H9 (cell line): Measurements from ENCODE around the gene PFKP. TPM values are rescaled to one million over a fixed set of nuclear protein-coding genes. Genes with fewer than 3 reads are reported as not detected.

ENCODE experiments used
- DNase-seq: peaks from one replicate; pipeline ENCODE4 v3.0.0-alpha.2; 2017
- H2AFZ ChIP-seq: one replicate; pipeline ENCODE4 v1.6.1; 2013; ENCODE audit warnings: mild to moderate bottlenecking, low read length, control low read depth, moderate library complexity
- H2AK5ac ChIP-seq: 2 replicates; pipeline ENCODE4 v1.6.1; 2013; ENCODE audit warnings: low read length, control low read depth, mixed read lengths; ENCODE audit not compliant: insufficient read length
- H2BK120ac ChIP-seq: one replicate; pipeline ENCODE4 v1.6.1; 2013; ENCODE audit warnings: low read depth, mild to moderate bottlenecking, low read length, control low read depth, inconsistent platforms; ENCODE audit not compliant: poor library complexity, severe bottlenecking
- H2BK12ac ChIP-seq: 2 replicates; pipeline ENCODE4 v1.6.1; 2013; ENCODE audit warnings: low read length, control low read depth, mixed read lengths, low read depth; ENCODE audit not compliant: insufficient read length
- H2BK15ac ChIP-seq: 2 replicates; pipeline ENCODE4 v1.6.1; 2013; ENCODE audit warnings: low read depth, low read length, control low read depth
- H2BK20ac ChIP-seq: one replicate; pipeline ENCODE4 v1.6.1; 2013; ENCODE audit warnings: low read depth, mild to moderate bottlenecking, low read length, control low read depth, inconsistent platforms; ENCODE audit not compliant: poor library complexity, severe bottlenecking
- H2BK5ac ChIP-seq: 2 replicates; pipeline ENCODE4 v1.6.1; 2013; ENCODE audit warnings: low read length, control low read depth, mixed read lengths; ENCODE audit not compliant: insufficient read length
- H3K14ac ChIP-seq: 2 replicates; pipeline ENCODE4 v1.6.1; 2013; ENCODE audit warnings: low read length, control low read depth; ENCODE audit not compliant: insufficient read depth
- H3K18ac ChIP-seq: 2 replicates; pipeline ENCODE4 v1.6.1; 2013; ENCODE audit warnings: low read depth, mild to moderate bottlenecking, mixed read lengths, low read length, control low read depth; ENCODE audit not compliant: insufficient read length
- H3K23ac ChIP-seq: 2 replicates; pipeline ENCODE4 v1.6.1; 2013; ENCODE audit warnings: low read length, control low read depth, mixed read lengths, low read depth; ENCODE audit not compliant: insufficient read length
- H3K23me2 ChIP-seq: 2 replicates; pipeline ENCODE4 v1.6.1; 2013; ENCODE audit warnings: low read depth, mild to moderate bottlenecking, mixed read lengths, low read length, control low read depth; ENCODE audit not compliant: insufficient read length, poor library complexity, severe bottlenecking
- H3K27ac ChIP-seq: 2 replicates; pipeline ENCODE4 v1.5.1; 2013; ENCODE audit warnings: low read length, control low read depth, mixed read lengths, low read depth; ENCODE audit not compliant: insufficient read length
- H3K27me3 ChIP-seq: 2 replicates; pipeline ENCODE4 v1.6.1; 2013; ENCODE audit warnings: low read length, control low read depth, inconsistent platforms; ENCODE audit not compliant: insufficient read depth
- H3K4ac ChIP-seq: 2 replicates; pipeline ENCODE4 v1.6.1; 2013; ENCODE audit warnings: low read depth, mild to moderate bottlenecking, control low read depth, inconsistent platforms, low read length, moderate library complexity
- H3K4me1 ChIP-seq: 2 replicates; pipeline ENCODE4 v1.6.1; 2013; ENCODE audit warnings: low read length, control low read depth, inconsistent platforms; ENCODE audit not compliant: insufficient read depth
- H3K4me2 ChIP-seq: 2 replicates; pipeline ENCODE4 v1.6.1; 2013; ENCODE audit warnings: low read length, control low read depth, mixed read lengths; ENCODE audit not compliant: insufficient read length, insufficient read depth
- H3K56ac ChIP-seq: 2 replicates; pipeline ENCODE4 v1.6.1; 2013; ENCODE audit warnings: low read depth, mild to moderate bottlenecking, mixed read lengths, low read length, control low read depth; ENCODE audit not compliant: insufficient read length
- H3K79me1 ChIP-seq: 2 replicates; pipeline ENCODE4 v1.6.1; 2013; ENCODE audit warnings: low read depth, mild to moderate bottlenecking, moderate library complexity, low read length, control low read depth, inconsistent platforms; ENCODE audit not compliant: insufficient read depth, poor library complexity, severe bottlenecking
- H3K79me2 ChIP-seq: 2 replicates; pipeline ENCODE4 v1.6.1; 2013; ENCODE audit warnings: low read length, control low read depth, inconsistent platforms; ENCODE audit not compliant: insufficient read depth
- H3K9ac ChIP-seq: 2 replicates; pipeline ENCODE4 v1.6.1; 2013; ENCODE audit warnings: low read length, control low read depth, mixed read lengths; ENCODE audit not compliant: insufficient read length; ENCODE audit errors: extremely low read depth
- H3K9me3 ChIP-seq: one replicate; pipeline ENCODE4 v1.6.1; 2013; ENCODE audit warnings: low read depth, low read length, inconsistent platforms; ENCODE audit not compliant: control insufficient read depth
- H3T11ph ChIP-seq: one replicate; pipeline ENCODE4 v1.6.1; 2013; ENCODE audit warnings: mild to moderate bottlenecking, low read length, control low read depth, inconsistent platforms
- H4K20me1 ChIP-seq: one replicate; pipeline ENCODE4 v1.6.1; 2013; ENCODE audit not compliant: control insufficient read depth, insufficient read length, insufficient read depth
- H4K5ac ChIP-seq: 2 replicates; pipeline ENCODE4 v1.6.1; 2013; ENCODE audit warnings: low read depth, mild to moderate bottlenecking, mixed read lengths, low read length, control low read depth; ENCODE audit not compliant: insufficient read length
- H4K8ac ChIP-seq: replicated peaks from 2 replicates; pipeline ENCODE4 v1.6.1; 2013; ENCODE audit warnings: low read length, control low read depth, mixed read lengths, low read depth; ENCODE audit not compliant: insufficient read length
- H4K91ac ChIP-seq: 2 replicates; pipeline ENCODE4 v1.6.1; 2013; ENCODE audit warnings: low read depth, mild to moderate bottlenecking, moderate library complexity, mixed read lengths, low read length, control low read depth; ENCODE audit not compliant: insufficient read length
- H3K27ac Mint-ChIP-seq, 3 experiments: 2 replicates in 2 of 3; 3 replicates in 1 of 3; pipeline ENCODE4 v1.8.0; 2020 to 2021; ENCODE audit warnings: mixed read lengths in 3 of 3, mild to moderate bottlenecking in 1 of 3, moderate library complexity in 1 of 3
- H3K27me3 Mint-ChIP-seq: 2 replicates; pipeline ENCODE4 v1.8.0; 2021; ENCODE audit warnings: low read depth, mild to moderate bottlenecking, moderate library complexity, mixed read lengths
- H3K36me3 Mint-ChIP-seq, 3 experiments: 2 replicates in 2 of 3; 3 replicates in 1 of 3; pipeline ENCODE4 v1.8.0; 2020 to 2021; ENCODE audit warnings: low read depth in 3 of 3, mixed read lengths in 3 of 3; ENCODE audit not compliant: insufficient read depth in 1 of 3
- H3K4me1 Mint-ChIP-seq, 2 experiments: 2 replicates each; pipeline ENCODE4 v1.8.0; 2020; ENCODE audit warnings: mixed read lengths in 2 of 2
- H3K4me3 Mint-ChIP-seq, 2 experiments: 2 replicates in 1 of 2; 3 replicates in 1 of 2; pipeline ENCODE4 v1.8.0; 2020 to 2021; ENCODE audit warnings: mild to moderate bottlenecking in 2 of 2, mixed read lengths in 2 of 2, moderate library complexity in 1 of 2
- H3K9me3 Mint-ChIP-seq, 2 experiments: 2 replicates in 1 of 2; 3 replicates in 1 of 2; pipeline ENCODE4 v1.8.0; 2020; ENCODE audit warnings: mild to moderate bottlenecking in 2 of 2, mixed read lengths in 2 of 2, moderate library complexity in 1 of 2
- CTCF ChIP-seq: fragments of 200-600 bp; sonication (generic); conservative IDR thresholded peaks from 3 replicates; pipeline ENCODE4 v1.8.0; 2021; ENCODE audit warnings: antibody characterized with exemption, mild to moderate bottlenecking
- WGBS: extraction: QIAGEN DNeasy Blood & Tissue Kit; methylation state at CpG from one replicate; pipeline ENCODE4 v1.1.7; 2013; ENCODE audit warnings: missing lambda C conversion rate, low lambda C conversion rate, mixed read lengths; ENCODE audit not compliant: insufficient read length; ENCODE audit errors: extremely low coverage; 5-methylcytosine and 5-hydroxymethylcytosine counted together
- total RNA-seq: library from RNA; stranded (reverse); gene quantifications from 2 replicates; pipeline ENCODE4 v1.2.1, GENCODE V29; 2021

PFKP gene
- total RNA-seq, 1 experiment from 2014 or later: 145 TPM

- Histone ChIP-seq H2BK15ac (no peak overlapping the region), H3K79me1 (no peaks in the 10 kb centered on the region), H4K8ac (no peak overlapping the region), H3K56ac (no peak overlapping the region), H3K4me2 (no peak overlapping the region), H3K23me2 (no peaks in the 10 kb centered on the region), H2BK5ac (no peak overlapping the region), H3T11ph (no peak overlapping the region), H3K18ac (no peak overlapping the region), H2BK12ac (no peak overlapping the region), H3K9me3 (no peaks in the 10 kb centered on the region), H2AFZ (no peak overlapping the region), H4K5ac (no peak overlapping the region), H2BK120ac (no peak overlapping the region), H3K9ac (no peak overlapping the region), H3K14ac (no peak overlapping the region), H3K4ac (no peak overlapping the region), H3K27me3 (no peaks in the 10 kb centered on the region), H2AK5ac (no peak overlapping the region), H3K27ac (no peak overlapping the region), H4K91ac (no peak overlapping the region), H3K23ac (no peak overlapping the region), H4K20me1 (no peaks in the 10 kb centered on the region), H3K4me1 (no peaks in the 10 kb centered on the region), H2BK20ac (no peak overlapping the region), H3K79me2 (no peaks in the 10 kb centered on the region)
- no peaks in the 10 kb centered on the region for H3K9me3 Mint-ChIP-seq
- no peak for DNase-seq
- no peaks in the 10 kb centered on the region for H3K27me3 Mint-ChIP-seq
- peaks cover 14 to 87% (median 82%) of the 10 kb centered on the region in 3 experiments; a peak in 6 of 7 replicates for H3K36me3 Mint-ChIP-seq
- no peaks in the 10 kb centered on the region for H3K4me1 Mint-ChIP-seq
- WGBS: no CpG with 5 or more reads among the region's 21 CpGs
- no peak for TF ChIP-seq CTCF
- H3K4me3 Mint-ChIP-seq: no peak overlapping the region
- peak overlapping the region in 1 of 3 experiments; percentile 39; a peak in 4 of 7 replicates for H3K27ac Mint-ChIP-seq
Measured at GRCh38 chr10:3141351-3142005, 74.1 kb downstream of the PFKP start.
